Dedifferentiated amniotic fluid mesenchymal stem cell (primary cell): Measurements from ENCODE around the gene EP400.

Experiments
- DNase-seq: peaks from one replicate; pipeline ENCODE4 v3.0.0-alpha.2; 2016; ENCODE audit errors: extremely low spot score

EP400 gene

DNA sequence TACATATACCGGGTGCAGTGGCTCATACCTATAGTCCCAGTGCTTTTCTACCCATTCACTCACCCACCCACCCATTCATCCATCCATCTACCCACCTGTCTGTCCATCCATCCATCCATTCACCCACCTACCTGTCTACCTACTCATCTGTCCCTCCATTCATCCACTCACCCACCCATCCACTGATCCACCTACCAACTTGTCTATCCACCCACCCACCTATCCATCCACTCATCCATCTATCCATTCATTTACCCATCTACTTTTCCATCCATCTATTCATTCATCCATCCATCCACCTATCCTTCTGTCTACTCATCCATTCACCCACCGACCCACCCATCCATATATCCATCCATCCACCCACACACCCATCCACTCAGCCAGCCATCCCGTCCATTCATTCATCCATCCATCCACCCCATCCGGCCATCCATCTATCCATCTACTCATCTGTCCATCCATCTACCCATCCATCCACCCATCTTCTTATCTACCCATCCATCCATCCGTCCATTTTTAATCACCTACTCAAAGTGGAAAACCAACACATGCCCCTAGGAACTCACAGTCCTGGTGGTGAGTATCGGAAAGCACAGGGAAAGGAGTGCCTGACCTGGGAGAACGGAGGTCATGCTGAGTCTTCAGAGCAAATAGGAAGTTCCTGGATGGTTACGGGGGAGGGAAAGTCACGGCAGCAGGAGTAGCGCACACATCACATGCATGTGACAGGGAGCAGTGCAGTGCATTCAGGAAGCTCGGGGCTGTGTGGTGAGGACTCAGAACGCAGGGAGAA, 174.4 kb downstream of the EP400 start:
- DNase-seq = no peak

GRCh38 chr12:132124766-132125425, 175.2 kb downstream of the EP400 start:
- no peak for DNase-seq

GRCh38 chr12:132125736-132126135, 176.0 kb downstream of the EP400 start:
- no peak for DNase-seq

- no peak for DNase-seq
Observed at GRCh38 chr12:132127041-132127440, 177.3 kb downstream of the EP400 start.

DNA sequence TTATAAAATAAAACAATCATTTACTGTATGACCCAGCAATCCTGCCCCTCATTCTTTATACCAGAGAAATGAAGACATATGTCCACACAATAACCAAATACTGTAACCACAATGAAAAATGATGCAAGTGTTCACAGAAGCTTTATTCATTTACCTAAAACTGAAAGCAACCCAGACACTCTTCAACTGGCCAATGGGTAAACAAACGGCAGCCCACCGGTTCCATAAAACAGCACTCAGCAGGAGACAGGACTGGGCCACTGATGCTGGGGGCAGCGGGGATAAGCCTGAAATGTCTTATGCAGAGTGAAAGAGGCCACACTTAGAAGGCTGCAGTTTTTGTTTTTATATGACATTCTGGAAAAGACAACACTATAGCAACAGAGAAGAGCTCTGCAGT, 179.3 kb downstream of the EP400 start:
- DNase-seq = no peak

DNA sequence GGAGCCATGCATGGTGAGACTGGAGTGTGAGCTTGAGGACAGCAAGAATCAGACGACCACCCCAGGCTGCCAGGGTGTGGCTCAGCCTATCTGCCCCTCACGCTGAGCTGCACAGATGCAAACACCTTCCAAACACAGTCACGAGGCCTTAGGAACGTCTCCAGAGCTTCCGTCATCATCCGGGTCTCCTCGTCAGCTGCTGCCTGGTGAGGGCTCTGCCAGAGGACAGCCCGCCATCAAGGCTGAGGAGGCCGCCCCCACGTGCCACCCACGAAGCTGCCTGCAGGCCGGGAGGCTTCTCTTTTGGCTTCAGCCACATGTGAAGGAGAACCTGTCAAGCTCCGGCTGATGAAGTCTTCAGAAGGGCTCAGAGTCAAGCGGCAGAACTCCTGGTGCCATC, 180.9 kb downstream of the EP400 start:
- no peak for DNase-seq
